H9 (cell line): ENCODE results near the gene DEFB116. TPM values are rescaled to one million over a fixed set of nuclear protein-coding genes. Genes with fewer than 3 reads are reported as not detected.

Experiments
- DNase-seq: peaks from one replicate; pipeline ENCODE4 v3.0.0-alpha.2; 2017
- H2AFZ ChIP-seq: one replicate; pipeline ENCODE4 v1.6.1; 2013; ENCODE audit warnings: mild to moderate bottlenecking, low read length, control low read depth, moderate library complexity
- H2AK5ac ChIP-seq: 2 replicates; pipeline ENCODE4 v1.6.1; 2013; ENCODE audit warnings: low read length, control low read depth, mixed read lengths; ENCODE audit not compliant: insufficient read length
- H2BK120ac ChIP-seq: one replicate; pipeline ENCODE4 v1.6.1; 2013; ENCODE audit warnings: low read depth, mild to moderate bottlenecking, low read length, control low read depth, inconsistent platforms; ENCODE audit not compliant: poor library complexity, severe bottlenecking
- H2BK12ac ChIP-seq: 2 replicates; pipeline ENCODE4 v1.6.1; 2013; ENCODE audit warnings: low read length, control low read depth, mixed read lengths, low read depth; ENCODE audit not compliant: insufficient read length
- H2BK15ac ChIP-seq: 2 replicates; pipeline ENCODE4 v1.6.1; 2013; ENCODE audit warnings: low read depth, low read length, control low read depth
- H2BK20ac ChIP-seq: one replicate; pipeline ENCODE4 v1.6.1; 2013; ENCODE audit warnings: low read depth, mild to moderate bottlenecking, low read length, control low read depth, inconsistent platforms; ENCODE audit not compliant: poor library complexity, severe bottlenecking
- H2BK5ac ChIP-seq: 2 replicates; pipeline ENCODE4 v1.6.1; 2013; ENCODE audit warnings: low read length, control low read depth, mixed read lengths; ENCODE audit not compliant: insufficient read length
- H3K14ac ChIP-seq: 2 replicates; pipeline ENCODE4 v1.6.1; 2013; ENCODE audit warnings: low read length, control low read depth; ENCODE audit not compliant: insufficient read depth
- H3K18ac ChIP-seq: 2 replicates; pipeline ENCODE4 v1.6.1; 2013; ENCODE audit warnings: low read depth, mild to moderate bottlenecking, mixed read lengths, low read length, control low read depth; ENCODE audit not compliant: insufficient read length
- H3K23ac ChIP-seq: 2 replicates; pipeline ENCODE4 v1.6.1; 2013; ENCODE audit warnings: low read length, control low read depth, mixed read lengths, low read depth; ENCODE audit not compliant: insufficient read length
- H3K23me2 ChIP-seq: 2 replicates; pipeline ENCODE4 v1.6.1; 2013; ENCODE audit warnings: low read depth, mild to moderate bottlenecking, mixed read lengths, low read length, control low read depth; ENCODE audit not compliant: insufficient read length, poor library complexity, severe bottlenecking
- H3K27ac ChIP-seq: 2 replicates; pipeline ENCODE4 v1.5.1; 2013; ENCODE audit warnings: low read length, control low read depth, mixed read lengths, low read depth; ENCODE audit not compliant: insufficient read length
- H3K27me3 ChIP-seq: 2 replicates; pipeline ENCODE4 v1.6.1; 2013; ENCODE audit warnings: low read length, control low read depth, inconsistent platforms; ENCODE audit not compliant: insufficient read depth
- H3K4ac ChIP-seq: 2 replicates; pipeline ENCODE4 v1.6.1; 2013; ENCODE audit warnings: low read depth, mild to moderate bottlenecking, control low read depth, inconsistent platforms, low read length, moderate library complexity
- H3K4me1 ChIP-seq: 2 replicates; pipeline ENCODE4 v1.6.1; 2013; ENCODE audit warnings: low read length, control low read depth, inconsistent platforms; ENCODE audit not compliant: insufficient read depth
- H3K4me2 ChIP-seq: 2 replicates; pipeline ENCODE4 v1.6.1; 2013; ENCODE audit warnings: low read length, control low read depth, mixed read lengths; ENCODE audit not compliant: insufficient read length, insufficient read depth
- H3K56ac ChIP-seq: 2 replicates; pipeline ENCODE4 v1.6.1; 2013; ENCODE audit warnings: low read depth, mild to moderate bottlenecking, mixed read lengths, low read length, control low read depth; ENCODE audit not compliant: insufficient read length
- H3K79me1 ChIP-seq: 2 replicates; pipeline ENCODE4 v1.6.1; 2013; ENCODE audit warnings: low read depth, mild to moderate bottlenecking, moderate library complexity, low read length, control low read depth, inconsistent platforms; ENCODE audit not compliant: insufficient read depth, poor library complexity, severe bottlenecking
- H3K79me2 ChIP-seq: 2 replicates; pipeline ENCODE4 v1.6.1; 2013; ENCODE audit warnings: low read length, control low read depth, inconsistent platforms; ENCODE audit not compliant: insufficient read depth
- H3K9ac ChIP-seq: 2 replicates; pipeline ENCODE4 v1.6.1; 2013; ENCODE audit warnings: low read length, control low read depth, mixed read lengths; ENCODE audit not compliant: insufficient read length; ENCODE audit errors: extremely low read depth
- H3K9me3 ChIP-seq: one replicate; pipeline ENCODE4 v1.6.1; 2013; ENCODE audit warnings: low read depth, low read length, inconsistent platforms; ENCODE audit not compliant: control insufficient read depth
- H3T11ph ChIP-seq: one replicate; pipeline ENCODE4 v1.6.1; 2013; ENCODE audit warnings: mild to moderate bottlenecking, low read length, control low read depth, inconsistent platforms
- H4K20me1 ChIP-seq: one replicate; pipeline ENCODE4 v1.6.1; 2013; ENCODE audit not compliant: control insufficient read depth, insufficient read length, insufficient read depth
- H4K5ac ChIP-seq: 2 replicates; pipeline ENCODE4 v1.6.1; 2013; ENCODE audit warnings: low read depth, mild to moderate bottlenecking, mixed read lengths, low read length, control low read depth; ENCODE audit not compliant: insufficient read length
- H4K8ac ChIP-seq: replicated peaks from 2 replicates; pipeline ENCODE4 v1.6.1; 2013; ENCODE audit warnings: low read length, control low read depth, mixed read lengths, low read depth; ENCODE audit not compliant: insufficient read length
- H4K91ac ChIP-seq: 2 replicates; pipeline ENCODE4 v1.6.1; 2013; ENCODE audit warnings: low read depth, mild to moderate bottlenecking, moderate library complexity, mixed read lengths, low read length, control low read depth; ENCODE audit not compliant: insufficient read length
- H3K27ac Mint-ChIP-seq, 3 experiments: 2 replicates in 2 of 3; 3 replicates in 1 of 3; pipeline ENCODE4 v1.8.0; 2020 to 2021; ENCODE audit warnings: mixed read lengths in 3 of 3, mild to moderate bottlenecking in 1 of 3, moderate library complexity in 1 of 3
- H3K27me3 Mint-ChIP-seq: 2 replicates; pipeline ENCODE4 v1.8.0; 2021; ENCODE audit warnings: low read depth, mild to moderate bottlenecking, moderate library complexity, mixed read lengths
- H3K36me3 Mint-ChIP-seq, 3 experiments: 2 replicates in 2 of 3; 3 replicates in 1 of 3; pipeline ENCODE4 v1.8.0; 2020 to 2021; ENCODE audit warnings: low read depth in 3 of 3, mixed read lengths in 3 of 3; ENCODE audit not compliant: insufficient read depth in 1 of 3
- H3K4me1 Mint-ChIP-seq, 2 experiments: 2 replicates each; pipeline ENCODE4 v1.8.0; 2020; ENCODE audit warnings: mixed read lengths in 2 of 2
- H3K4me3 Mint-ChIP-seq, 2 experiments: 2 replicates in 1 of 2; 3 replicates in 1 of 2; pipeline ENCODE4 v1.8.0; 2020 to 2021; ENCODE audit warnings: mild to moderate bottlenecking in 2 of 2, mixed read lengths in 2 of 2, moderate library complexity in 1 of 2
- H3K9me3 Mint-ChIP-seq, 2 experiments: 2 replicates in 1 of 2; 3 replicates in 1 of 2; pipeline ENCODE4 v1.8.0; 2020; ENCODE audit warnings: mild to moderate bottlenecking in 2 of 2, mixed read lengths in 2 of 2, moderate library complexity in 1 of 2
- CTCF ChIP-seq: fragments of 200-600 bp; sonication (generic); conservative IDR thresholded peaks from 3 replicates; pipeline ENCODE4 v1.8.0; 2021; ENCODE audit warnings: antibody characterized with exemption, mild to moderate bottlenecking
- WGBS: extraction: QIAGEN DNeasy Blood & Tissue Kit; methylation state at CpG from one replicate; pipeline ENCODE4 v1.1.7; 2013; ENCODE audit warnings: missing lambda C conversion rate, low lambda C conversion rate, mixed read lengths; ENCODE audit not compliant: insufficient read length; ENCODE audit errors: extremely low coverage; 5-methylcytosine and 5-hydroxymethylcytosine counted together
- total RNA-seq: library from RNA; stranded (reverse); gene quantifications from 2 replicates; pipeline ENCODE4 v1.2.1, GENCODE V29; 2021

DEFB116 gene
- total RNA-seq, 1 experiment from 2014 or later, result not detected

DNA sequence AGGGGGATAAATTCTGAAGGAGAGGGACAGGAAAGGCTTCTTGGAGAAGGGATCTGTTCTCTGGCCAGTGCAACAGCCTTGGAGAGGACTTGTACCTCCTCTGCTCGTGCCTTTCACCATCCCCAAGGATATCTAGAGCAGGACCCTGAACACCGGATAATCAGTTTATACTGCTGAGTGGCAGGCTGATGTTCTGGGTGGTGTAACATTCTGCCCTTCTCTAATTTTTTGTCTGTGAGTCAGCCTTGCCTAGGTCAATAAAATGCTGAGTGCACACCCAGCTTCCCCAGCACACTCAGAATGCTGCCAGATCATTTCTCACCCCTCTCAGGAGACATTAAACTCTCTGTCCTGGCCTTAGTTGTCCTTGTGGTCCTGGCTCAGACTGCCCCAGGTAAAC lies 51.0 kb downstream of the DEFB116 start, which contains the start of gene DEFB115:
DEFB115 (plus strand) TSS at position 301 of the 400 bp plus-strand sequence; CDS start at position 301, 0 bp downstream.
- H3K9me3 ChIP-seq, result peaks cover 94% of the 10 kb centered on the region
- no peak within 1 kb of the TSS for H2BK20ac ChIP-seq
- Mint-ChIP-seq H3K4me1 (no peaks in the 10 kb centered on the region), H3K36me3 (peaks cover 0 to 38% (median 10%) of the 10 kb centered on the region in 3 experiments; a peak in 4 of 7 replicates), H3K27me3 (no peaks in the 10 kb centered on the region; the same call in 1 of the 2 replicates), H3K4me3 (no peak within 1 kb of the TSS), H3K9me3 (peaks cover 91 to 93% of the 10 kb centered on the region in 2 experiments), H3K27ac (no peak within 1 kb of the TSS)
- H3K9ac ChIP-seq, result no peak within 1 kb of the TSS
- no peaks in the 10 kb centered on the region for H3K27me3 ChIP-seq
- H3K18ac ChIP-seq, result no peak within 1 kb of the TSS
- H2AK5ac ChIP-seq, result no peak within 1 kb of the TSS
- WGBS, result no CpG with 5 or more reads among the region's 2 CpGs
- no peak within 1 kb of the TSS for H2BK5ac ChIP-seq
- no peak for TF ChIP-seq CTCF
- H3K23me2 ChIP-seq, result no peaks in the 10 kb centered on the region
- H4K5ac ChIP-seq, result no peak within 1 kb of the TSS
- H3K4me2 ChIP-seq, result no peak within 1 kb of the TSS
- H3T11ph ChIP-seq, result no peak within 1 kb of the TSS
- H2BK12ac ChIP-seq, result no peak within 1 kb of the TSS
- no peak within 1 kb of the TSS for H3K56ac ChIP-seq
- DNase-seq, result no peak
- H3K4me1 ChIP-seq, result no peaks in the 10 kb centered on the region
- H4K91ac ChIP-seq, result no peak within 1 kb of the TSS
- no peak within 1 kb of the TSS for H3K4ac ChIP-seq
- H2BK120ac ChIP-seq, result no peak within 1 kb of the TSS
- no peak within 1 kb of the TSS for H3K23ac ChIP-seq
- no peak within 1 kb of the TSS for H4K8ac ChIP-seq
- no peaks in the 10 kb centered on the region for H3K79me1 ChIP-seq
- H3K79me2 ChIP-seq, result no peaks in the 10 kb centered on the region
- H4K20me1 ChIP-seq, result no peaks in the 10 kb centered on the region
- H2AFZ ChIP-seq, result no peak within 1 kb of the TSS
- no peak within 1 kb of the TSS for H3K14ac ChIP-seq
- no peak within 1 kb of the TSS for H2BK15ac ChIP-seq
- H3K27ac ChIP-seq, result no peak within 1 kb of the TSS
